Measurements from ENCODE around the gene ATP8B3. TPM values are rescaled to one million over a fixed set of nuclear protein-coding genes. Genes with fewer than 3 reads are reported as not detected.

ATP8B3 gene
- total and polyA plus RNA-seq, 4 donors = 0.38 to 4.7 (median 1.2) TPM

- Histone ChIP-seq H3K4me3 (ENCODE audit: low read length in 2 of 2) (no peak overlapping the region), H3K27ac (ENCODE audit: low read depth in 1 of 2, low read length in 2 of 2) (no peak overlapping the region), H3K9me3 (ENCODE audit: control insufficient read depth, low read length) (no peaks in the 10 kb centered on the region), H3K36me3 (ENCODE audit: control insufficient read depth in 1 of 2, insufficient read depth in 2 of 2, low read length in 1 of 2) (no peaks in the 10 kb centered on the region), H3K4me1 (ENCODE audit: control insufficient read depth in 1 of 2, insufficient read depth in 2 of 2, low read length in 2 of 2) (no peaks in the 10 kb centered on the region), H3K27me3 (ENCODE audit: control insufficient read depth in 1 of 2, insufficient read depth in 2 of 2, low read length in 1 of 2) (no peaks in the 10 kb centered on the region)
- DNase-seq (no peak), ATAC-seq (ENCODE audit: low FRiP score) (no peak)
- intact Hi-C loops (cut with DNase I) = no loop called here
- 3 to 5% methylated on average over 17 of the region's 17 CpGs for WGBS, 2 donors
These were observed 52.1 kb downstream of the ATP8B3 start for GRCh38 chr19:1760020-1760419.

- Histone ChIP-seq H3K36me3 (ENCODE audit: control insufficient read depth in 1 of 2, insufficient read depth in 2 of 2, low read length in 1 of 2) (no peaks in the 10 kb centered on the region), H3K27me3 (ENCODE audit: control insufficient read depth in 1 of 2, insufficient read depth in 2 of 2, low read length in 1 of 2) (no peaks in the 10 kb centered on the region), H3K9me3 (ENCODE audit: control insufficient read depth, low read length) (no peaks in the 10 kb centered on the region), H3K4me3 (ENCODE audit: low read length in 2 of 2) (no peak overlapping the region), H3K27ac (ENCODE audit: low read depth in 1 of 2, low read length in 2 of 2) (no peak overlapping the region), H3K4me1 (ENCODE audit: control insufficient read depth in 1 of 2, insufficient read depth in 2 of 2, low read length in 2 of 2) (no peaks in the 10 kb centered on the region)
- no peak for DNase-seq
- 19% methylated on average over 16 of the region's 16 CpGs for WGBS, 2 donors
- intact Hi-C loops (cut with DNase I) = no loop called here
- ATAC-seq (ENCODE audit: low FRiP score) = no peak
These were observed 52.8 kb downstream of the ATP8B3 start for GRCh38 chr19:1758959-1759903.

GRCh38 chr19:1758231-1758577 is 53.9 kb downstream of the ATP8B3 start:
- Histone ChIP-seq H3K4me1 (ENCODE audit: control insufficient read depth in 1 of 2, insufficient read depth in 2 of 2, low read length in 2 of 2) (no peaks in the 10 kb centered on the region), H3K9me3 (ENCODE audit: control insufficient read depth, low read length) (no peaks in the 10 kb centered on the region), H3K4me3 (ENCODE audit: low read length in 2 of 2) (no peak overlapping the region), H3K27me3 (ENCODE audit: control insufficient read depth in 1 of 2, insufficient read depth in 2 of 2, low read length in 1 of 2) (no peaks in the 10 kb centered on the region), H3K36me3 (ENCODE audit: control insufficient read depth in 1 of 2, insufficient read depth in 2 of 2, low read length in 1 of 2) (no peaks in the 10 kb centered on the region), H3K27ac (ENCODE audit: low read depth in 1 of 2, low read length in 2 of 2) (no peak overlapping the region)
- WGBS, 2 donors = 3 to 4% methylated on average over 10 of the region's 10 CpGs
- no peak for ATAC-seq (ENCODE audit: low FRiP score)
- intact Hi-C loops (cut with DNase I) = no loop called here
- DNase-seq = no peak

GRCh38 chr19:1757468-1758230 is 54.4 kb downstream of the ATP8B3 start:
- H3K27me3 ChIP-seq (ENCODE audit: control insufficient read depth in 1 of 2, insufficient read depth in 2 of 2, low read length in 1 of 2) = no peaks in the 10 kb centered on the region
- no peak overlapping the region for H3K27ac ChIP-seq (ENCODE audit: low read depth in 1 of 2, low read length in 2 of 2)
- intact Hi-C loops (cut with DNase I) = no loop called here
- DNase-seq (no peak), ATAC-seq (ENCODE audit: low FRiP score) (no peak)
- 1% methylated on average over 83 to 86 of the region's 86 CpGs for WGBS, 2 donors
- no peak overlapping the region for H3K4me3 ChIP-seq (ENCODE audit: low read length in 2 of 2)
- no peaks in the 10 kb centered on the region for H3K4me1 ChIP-seq (ENCODE audit: control insufficient read depth in 1 of 2, insufficient read depth in 2 of 2, low read length in 2 of 2)
- H3K9me3 ChIP-seq (ENCODE audit: control insufficient read depth, low read length) = no peaks in the 10 kb centered on the region
- no peaks in the 10 kb centered on the region for H3K36me3 ChIP-seq (ENCODE audit: control insufficient read depth in 1 of 2, insufficient read depth in 2 of 2, low read length in 1 of 2)

- WGBS, 2 donors = 2 to 3% methylated on average over 27 to 29 of the region's 29 CpGs
- Histone ChIP-seq H3K4me1 (ENCODE audit: control insufficient read depth in 1 of 2, insufficient read depth in 2 of 2, low read length in 2 of 2) (no peaks in the 10 kb centered on the region), H3K27ac (ENCODE audit: low read depth in 1 of 2, low read length in 2 of 2) (no peak overlapping the region), H3K27me3 (ENCODE audit: control insufficient read depth in 1 of 2, insufficient read depth in 2 of 2, low read length in 1 of 2) (no peaks in the 10 kb centered on the region), H3K9me3 (ENCODE audit: control insufficient read depth, low read length) (no peaks in the 10 kb centered on the region), H3K4me3 (ENCODE audit: low read length in 2 of 2) (no peak overlapping the region), H3K36me3 (ENCODE audit: control insufficient read depth in 1 of 2, insufficient read depth in 2 of 2, low read length in 1 of 2) (no peaks in the 10 kb centered on the region)
- intact Hi-C loops (cut with DNase I) = no loop called here
- ATAC-seq (ENCODE audit: low FRiP score) = no peak
- no peak for DNase-seq
These were observed 55.2 kb downstream of the ATP8B3 start for GRCh38 chr19:1756705-1757465.

GRCh38 chr19:1756264-1756663 is 55.8 kb downstream of the ATP8B3 start:
- DNase-seq (no peak), ATAC-seq (ENCODE audit: low FRiP score) (no peak)
- Histone ChIP-seq H3K4me3 (ENCODE audit: low read length in 2 of 2) (no peak overlapping the region), H3K27me3 (ENCODE audit: control insufficient read depth in 1 of 2, insufficient read depth in 2 of 2, low read length in 1 of 2) (no peaks in the 10 kb centered on the region), H3K9me3 (ENCODE audit: control insufficient read depth, low read length) (no peaks in the 10 kb centered on the region), H3K4me1 (ENCODE audit: control insufficient read depth in 1 of 2, insufficient read depth in 2 of 2, low read length in 2 of 2) (no peaks in the 10 kb centered on the region), H3K27ac (ENCODE audit: low read depth in 1 of 2, low read length in 2 of 2) (no peak overlapping the region), H3K36me3 (ENCODE audit: control insufficient read depth in 1 of 2, insufficient read depth in 2 of 2, low read length in 1 of 2) (no peaks in the 10 kb centered on the region)
- 4 to 5% methylated on average over 20 of the region's 20 CpGs for WGBS, 2 donors
- intact Hi-C loops (cut with DNase I) = no loop called here

GRCh38 chr19:1755467-1756171 is 56.5 kb downstream of the ATP8B3 start:
- Histone ChIP-seq H3K27me3 (ENCODE audit: control insufficient read depth in 1 of 2, insufficient read depth in 2 of 2, low read length in 1 of 2) (no peaks in the 10 kb centered on the region), H3K4me3 (ENCODE audit: low read length in 2 of 2) (no peak overlapping the region), H3K4me1 (ENCODE audit: control insufficient read depth in 1 of 2, insufficient read depth in 2 of 2, low read length in 2 of 2) (no peaks in the 10 kb centered on the region), H3K9me3 (ENCODE audit: control insufficient read depth, low read length) (no peaks in the 10 kb centered on the region), H3K36me3 (ENCODE audit: control insufficient read depth in 1 of 2, insufficient read depth in 2 of 2, low read length in 1 of 2) (no peaks in the 10 kb centered on the region), H3K27ac (ENCODE audit: low read depth in 1 of 2, low read length in 2 of 2) (no peak overlapping the region)
- no peak for ATAC-seq (ENCODE audit: low FRiP score)
- no peak for DNase-seq
- 1 to 2% methylated on average over 34 to 43 of the region's 43 CpGs for WGBS, 2 donors
- intact Hi-C loops (cut with DNase I) = no loop called here
